WTC11 (cell line): Measurements from ENCODE around the gene NGF. TPM values are rescaled to one million over a fixed set of nuclear protein-coding genes. Genes with fewer than 3 reads are reported as not detected.

ENCODE experiments used
- ATAC-seq: fragments of 200-7000 bp; cut with Tn5 transposase; 2 replicates; pipeline ENCODE4 v1.10.0; 2021; ENCODE audit warnings: mild to moderate bottlenecking, moderate library complexity
- CTCF ChIA-PET: fragments of 300-600 bp; sonication (Branson Sonifier 250); formaldehyde crosslinking; loops from one replicate; lab custom pipeline; 2021; ENCODE audit warnings: antibody characterized with exemption; lab: Charles Lee
- POLR2A ChIA-PET: fragments of 350-600 bp; sonication (Branson Sonifier 250); formaldehyde crosslinking; loops from one replicate; lab custom pipeline; 2021; ENCODE audit warnings: antibody characterized with exemption; lab: Charles Lee
- DNase-seq: peaks from one replicate; pipeline ENCODE4 v3.0.0; 2021; ENCODE audit warnings: low spot score
- H3K27ac Mint-ChIP-seq: 2 replicates; pipeline ENCODE4 v1.8.0; 2021; ENCODE audit warnings: mixed read lengths
- H3K27me3 Mint-ChIP-seq: 2 replicates; pipeline ENCODE4 v1.8.0; 2021; ENCODE audit warnings: low read depth, mild to moderate bottlenecking, moderate library complexity, mixed read lengths
- H3K36me3 Mint-ChIP-seq: 2 replicates; pipeline ENCODE4 v1.8.0; 2021; ENCODE audit warnings: mixed read lengths
- H3K4me1 Mint-ChIP-seq: 2 replicates; pipeline ENCODE4 v1.8.0; 2022; ENCODE audit warnings: mixed read lengths
- H3K4me3 Mint-ChIP-seq: 2 replicates; pipeline ENCODE4 v1.8.0; 2021; ENCODE audit warnings: mild to moderate bottlenecking, moderate library complexity, mixed read lengths
- H3K9me3 Mint-ChIP-seq: 2 replicates; pipeline ENCODE4 v1.8.0; 2021; ENCODE audit warnings: mixed read lengths
- ATF2 ChIP-seq: sonication (generic); formaldehyde crosslinking; IDR thresholded peaks from 2 replicates; pipeline ENCODE4 v1.8.1; 2022; ENCODE audit warnings: low read depth, missing genetic modification reagents, borderline replicate concordance
- ATF6 ChIP-seq: sonication (generic); formaldehyde crosslinking; IDR thresholded peaks from 2 replicates; pipeline ENCODE4 v1.8.1; 2023; ENCODE audit warnings: mild to moderate bottlenecking, missing genetic modification reagents
- FOXK1 ChIP-seq: sonication (generic); formaldehyde crosslinking; IDR thresholded peaks from 2 replicates; pipeline ENCODE4 v1.8.0; 2022; ENCODE audit warnings: mild to moderate bottlenecking, moderate library complexity, missing genetic modification reagents
- FOXP4 ChIP-seq: sonication (generic); formaldehyde crosslinking; IDR thresholded peaks from 2 replicates; pipeline ENCODE4 v1.8.0; 2022; ENCODE audit warnings: mild to moderate bottlenecking, missing genetic modification reagents
- IRF1 ChIP-seq: sonication (generic); formaldehyde crosslinking; IDR thresholded peaks from 2 replicates; pipeline ENCODE4 v1.8.0; 2023; ENCODE audit warnings: missing genetic modification reagents
- JUN ChIP-seq: sonication (generic); formaldehyde crosslinking; IDR thresholded peaks from 2 replicates; pipeline ENCODE4 v1.8.0; 2023; ENCODE audit warnings: mild to moderate bottlenecking, missing genetic modification reagents
- NFYB ChIP-seq: sonication (generic); formaldehyde crosslinking; conservative IDR thresholded peaks from 2 replicates; pipeline ENCODE4 v1.8.0; 2022; ENCODE audit warnings: low read depth, missing genetic modification reagents
- RELA ChIP-seq: sonication (generic); formaldehyde crosslinking; IDR thresholded peaks from 2 replicates; pipeline ENCODE4 v1.8.1; 2022; ENCODE audit warnings: missing genetic modification reagents, mild to moderate bottlenecking, borderline replicate concordance
- SOX15 ChIP-seq: fragments of 250-450 bp; sonication (Bioruptor Pico); IDR thresholded peaks from 2 replicates; pipeline ENCODE4 v1.9.0; 2021; ENCODE audit warnings: mild to moderate bottlenecking
- SP1 ChIP-seq: sonication (generic); formaldehyde crosslinking; conservative IDR thresholded peaks from 2 replicates; pipeline ENCODE4 v1.8.1; 2022; ENCODE audit warnings: missing genetic modification reagents
- STAT6 ChIP-seq: sonication (generic); formaldehyde crosslinking; conservative IDR thresholded peaks from 2 replicates; pipeline ENCODE4 v1.8.1; 2023; ENCODE audit warnings: mild to moderate bottlenecking, low read depth, missing genetic modification reagents, moderate library complexity
- ZNF121 ChIP-seq: sonication (generic); formaldehyde crosslinking; IDR thresholded peaks from 2 replicates; pipeline ENCODE4 v1.8.0; 2023; ENCODE audit warnings: missing genetic modification reagents
- ZNF396 ChIP-seq: fragments of 250-450 bp; sonication (Bioruptor Pico); IDR thresholded peaks from 2 replicates; pipeline ENCODE4 v1.8.0; 2021; ENCODE audit warnings: mild to moderate bottlenecking, moderate library complexity, borderline replicate concordance
- total RNA-seq: library from RNA; stranded (reverse); gene quantifications from 3 replicates; pipeline ENCODE4 v1.2.3, GENCODE V29; 2021
- TF ChIP-seq, protein P1 (sequence below): sonication (generic); formaldehyde crosslinking; IDR thresholded peaks from 2 replicates; pipeline ENCODE4 v1.8.1; 2023; ENCODE audit warnings: mild to moderate bottlenecking, missing genetic modification reagents
- TF ChIP-seq, protein P2 (sequence below): sonication (generic); formaldehyde crosslinking; IDR thresholded peaks from 2 replicates; pipeline ENCODE4 v1.8.0; 2023; ENCODE audit warnings: missing genetic modification reagents, mild to moderate bottlenecking, borderline replicate concordance
- TF ChIP-seq, protein P3 (sequence below): sonication (generic); formaldehyde crosslinking; IDR thresholded peaks from 2 replicates; pipeline ENCODE4 v1.8.1; 2022; ENCODE audit warnings: low read depth, mild to moderate bottlenecking, moderate library complexity, missing genetic modification reagents, borderline replicate concordance

Gene NGF
- total RNA-seq, 1 experiment from 2014 or later = 0.55 TPM

- peaks cover 18% of the 10 kb centered on the region for H3K36me3 Mint-ChIP-seq
- no peak for TF ChIP-seq FOXK1
- no peak for TF ChIP-seq ATF2 (CRISPR knock-in tag)
- TF ChIP-seq, protein P1, sequence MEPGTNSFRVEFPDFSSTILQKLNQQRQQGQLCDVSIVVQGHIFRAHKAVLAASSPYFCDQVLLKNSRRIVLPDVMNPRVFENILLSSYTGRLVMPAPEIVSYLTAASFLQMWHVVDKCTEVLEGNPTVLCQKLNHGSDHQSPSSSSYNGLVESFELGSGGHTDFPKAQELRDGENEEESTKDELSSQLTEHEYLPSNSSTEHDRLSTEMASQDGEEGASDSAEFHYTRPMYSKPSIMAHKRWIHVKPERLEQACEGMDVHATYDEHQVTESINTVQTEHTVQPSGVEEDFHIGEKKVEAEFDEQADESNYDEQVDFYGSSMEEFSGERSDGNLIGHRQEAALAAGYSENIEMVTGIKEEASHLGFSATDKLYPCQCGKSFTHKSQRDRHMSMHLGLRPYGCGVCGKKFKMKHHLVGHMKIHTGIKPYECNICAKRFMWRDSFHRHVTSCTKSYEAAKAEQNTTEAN (CRISPR knock-in tag) = no peak
- no peak for TF ChIP-seq ATF6 (CRISPR knock-in tag)
- TF ChIP-seq, protein P2, sequence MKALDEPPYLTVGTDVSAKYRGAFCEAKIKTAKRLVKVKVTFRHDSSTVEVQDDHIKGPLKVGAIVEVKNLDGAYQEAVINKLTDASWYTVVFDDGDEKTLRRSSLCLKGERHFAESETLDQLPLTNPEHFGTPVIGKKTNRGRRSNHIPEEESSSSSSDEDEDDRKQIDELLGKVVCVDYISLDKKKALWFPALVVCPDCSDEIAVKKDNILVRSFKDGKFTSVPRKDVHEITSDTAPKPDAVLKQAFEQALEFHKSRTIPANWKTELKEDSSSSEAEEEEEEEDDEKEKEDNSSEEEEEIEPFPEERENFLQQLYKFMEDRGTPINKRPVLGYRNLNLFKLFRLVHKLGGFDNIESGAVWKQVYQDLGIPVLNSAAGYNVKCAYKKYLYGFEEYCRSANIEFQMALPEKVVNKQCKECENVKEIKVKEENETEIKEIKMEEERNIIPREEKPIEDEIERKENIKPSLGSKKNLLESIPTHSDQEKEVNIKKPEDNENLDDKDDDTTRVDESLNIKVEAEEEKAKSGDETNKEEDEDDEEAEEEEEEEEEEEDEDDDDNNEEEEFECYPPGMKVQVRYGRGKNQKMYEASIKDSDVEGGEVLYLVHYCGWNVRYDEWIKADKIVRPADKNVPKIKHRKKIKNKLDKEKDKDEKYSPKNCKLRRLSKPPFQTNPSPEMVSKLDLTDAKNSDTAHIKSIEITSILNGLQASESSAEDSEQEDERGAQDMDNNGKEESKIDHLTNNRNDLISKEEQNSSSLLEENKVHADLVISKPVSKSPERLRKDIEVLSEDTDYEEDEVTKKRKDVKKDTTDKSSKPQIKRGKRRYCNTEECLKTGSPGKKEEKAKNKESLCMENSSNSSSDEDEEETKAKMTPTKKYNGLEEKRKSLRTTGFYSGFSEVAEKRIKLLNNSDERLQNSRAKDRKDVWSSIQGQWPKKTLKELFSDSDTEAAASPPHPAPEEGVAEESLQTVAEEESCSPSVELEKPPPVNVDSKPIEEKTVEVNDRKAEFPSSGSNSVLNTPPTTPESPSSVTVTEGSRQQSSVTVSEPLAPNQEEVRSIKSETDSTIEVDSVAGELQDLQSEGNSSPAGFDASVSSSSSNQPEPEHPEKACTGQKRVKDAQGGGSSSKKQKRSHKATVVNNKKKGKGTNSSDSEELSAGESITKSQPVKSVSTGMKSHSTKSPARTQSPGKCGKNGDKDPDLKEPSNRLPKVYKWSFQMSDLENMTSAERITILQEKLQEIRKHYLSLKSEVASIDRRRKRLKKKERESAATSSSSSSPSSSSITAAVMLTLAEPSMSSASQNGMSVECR = no peak
- TF ChIP-seq ZNF121 (CRISPR knock-in tag) = no peak
- no peak for TF ChIP-seq NFYB
- TF ChIP-seq JUN (CRISPR knock-in tag) = no peak
- no peak for TF ChIP-seq SOX15 (CRISPR knock-in tag)
- TF ChIP-seq FOXP4 (CRISPR knock-in tag) = no peak
- TF ChIP-seq ZNF396 (CRISPR knock-in tag) = no peak
- TF ChIP-seq SP1 (CRISPR knock-in tag) = no peak
- TF ChIP-seq, protein P3, sequence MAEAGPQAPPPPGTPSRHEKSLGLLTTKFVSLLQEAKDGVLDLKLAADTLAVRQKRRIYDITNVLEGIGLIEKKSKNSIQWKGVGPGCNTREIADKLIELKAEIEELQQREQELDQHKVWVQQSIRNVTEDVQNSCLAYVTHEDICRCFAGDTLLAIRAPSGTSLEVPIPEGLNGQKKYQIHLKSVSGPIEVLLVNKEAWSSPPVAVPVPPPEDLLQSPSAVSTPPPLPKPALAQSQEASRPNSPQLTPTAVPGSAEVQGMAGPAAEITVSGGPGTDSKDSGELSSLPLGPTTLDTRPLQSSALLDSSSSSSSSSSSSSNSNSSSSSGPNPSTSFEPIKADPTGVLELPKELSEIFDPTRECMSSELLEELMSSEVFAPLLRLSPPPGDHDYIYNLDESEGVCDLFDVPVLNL = no peak
- TF ChIP-seq, all 79 proteins: peak for 0
- Mint-ChIP-seq H3K4me1 (no peaks in the 10 kb centered on the region), H3K27me3 (no peaks in the 10 kb centered on the region), H3K4me3 (no peak overlapping the region), H3K27ac (no peak overlapping the region), H3K9me3 (peaks cover 33% of the 10 kb centered on the region)
- POLR2A ChIA-PET = no interaction called here
- DNase-seq (no peak), ATAC-seq (no peak)
- CTCF ChIA-PET = no interaction called here
Measured at GRCh38 chr1:115258302-115258866, 79.7 kb downstream of the NGF start.

DNA sequence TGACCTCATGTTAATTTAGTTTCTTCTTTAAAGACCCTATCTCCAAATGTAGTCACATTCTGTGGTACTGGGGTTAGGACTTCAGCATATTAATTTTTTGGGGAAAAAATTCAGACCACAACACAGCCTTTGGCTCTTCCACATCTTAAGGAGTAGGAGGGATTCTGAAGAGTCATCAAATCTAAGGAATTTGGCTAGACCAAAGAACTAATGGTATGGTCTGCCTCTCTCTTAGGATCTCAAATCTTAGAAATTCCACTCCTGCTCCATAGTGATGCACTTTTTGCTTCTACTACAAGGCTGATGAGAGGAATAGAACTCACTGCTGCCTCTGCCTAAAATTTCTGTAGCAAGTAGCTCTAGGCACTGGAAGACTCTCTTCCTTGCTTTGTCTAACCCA, 80.5 kb downstream of the NGF start:
- DNase-seq (no peak), ATAC-seq (no peak)
- ChIA-PET CTCF (no interaction called here), POLR2A (no interaction called here)
- Mint-ChIP-seq H3K27me3 (no peaks in the 10 kb centered on the region), H3K4me1 (no peaks in the 10 kb centered on the region), H3K36me3 (peaks cover 18% of the 10 kb centered on the region), H3K9me3 (peaks cover 33% of the 10 kb centered on the region), H3K27ac (no peak overlapping the region), H3K4me3 (no peak overlapping the region)
- no peak for TF ChIP-seq STAT6
- TF ChIP-seq IRF1 (CRISPR knock-in tag) = no peak
- no peak for TF ChIP-seq RELA (CRISPR knock-in tag)
